Measurements from ENCODE around the gene PDCD10.

The PDCD10 gene

GRCh38 chr3:167662919-167663400 lies 71.7 kb downstream of the PDCD10 start:
- no peak for TF ChIP-seq CTCF (IDR thresholded peaks at IDR 0.05; ENCODE audit: extremely low read depth, insufficient read depth, missing control alignments)
- no peak for DNase-seq (ENCODE audit: low spot score)
- in situ Hi-C loops (cut with MboI; ENCODE audit: low pct_unique_long_range_greater_than_20kb, low sequenced_read_pairs, unreplicated experiment): no loop called here

- no peak for TF ChIP-seq CTCF (IDR thresholded peaks at IDR 0.05; ENCODE audit: extremely low read depth, insufficient read depth, missing control alignments)
- in situ Hi-C loops (cut with MboI; ENCODE audit: low pct_unique_long_range_greater_than_20kb, low sequenced_read_pairs, unreplicated experiment): no loop called here
- DNase-seq (ENCODE audit: low spot score): no peak
Observed at GRCh38 chr3:167657684-167658225, 76.9 kb downstream of the PDCD10 start.

GRCh38 chr3:167656821-167657220 lies 77.9 kb downstream of the PDCD10 start:
- TF ChIP-seq CTCF (IDR thresholded peaks at IDR 0.05; ENCODE audit: extremely low read depth, insufficient read depth, missing control alignments): no peak
- in situ Hi-C loops (cut with MboI; ENCODE audit: low pct_unique_long_range_greater_than_20kb, low sequenced_read_pairs, unreplicated experiment): no loop called here
- DNase-seq (ENCODE audit: low spot score): no peak

- in situ Hi-C loops (cut with MboI; ENCODE audit: low pct_unique_long_range_greater_than_20kb, low sequenced_read_pairs, unreplicated experiment): no loop called here
- no peak for DNase-seq (ENCODE audit: low spot score)
- no peak for TF ChIP-seq CTCF (IDR thresholded peaks at IDR 0.05; ENCODE audit: extremely low read depth, insufficient read depth, missing control alignments)
Observed at GRCh38 chr3:167653760-167654159, 80.9 kb downstream of the PDCD10 start, which contains the start of gene WDR49. Gene WDR49, minus strand, starts transcription at chr3:167653942. Its CDS starts 517 bp downstream, at chr3:167653425.

- in situ Hi-C loops (cut with MboI; ENCODE audit: low pct_unique_long_range_greater_than_20kb, low sequenced_read_pairs, unreplicated experiment): no loop called here
- no peak for DNase-seq (ENCODE audit: low spot score)
- no peak for TF ChIP-seq CTCF (IDR thresholded peaks at IDR 0.05; ENCODE audit: extremely low read depth, insufficient read depth, missing control alignments)
Observed at GRCh38 chr3:167653155-167653554, 81.5 kb downstream of the PDCD10 start.

- no peak for DNase-seq (ENCODE audit: low spot score)
- TF ChIP-seq CTCF (IDR thresholded peaks at IDR 0.05; ENCODE audit: extremely low read depth, insufficient read depth, missing control alignments): no peak
- in situ Hi-C loops (cut with MboI; ENCODE audit: low pct_unique_long_range_greater_than_20kb, low sequenced_read_pairs, unreplicated experiment): no loop called here
Observed at GRCh38 chr3:167651826-167652225, 82.9 kb downstream of the PDCD10 start.
